Activated T-cell treated with anti-CD3 and anti-CD28 coated beads, Interleukin-2, amount 50 U/mL, for 48 hours (primary cell): ENCODE results near the gene FRMPD4.

Experiments used
- DNase-seq, 2 experiments: peaks; one replicate each; pipeline ENCODE4 v3.0.0-alpha.2; 2020

Gene FRMPD4

DNA sequence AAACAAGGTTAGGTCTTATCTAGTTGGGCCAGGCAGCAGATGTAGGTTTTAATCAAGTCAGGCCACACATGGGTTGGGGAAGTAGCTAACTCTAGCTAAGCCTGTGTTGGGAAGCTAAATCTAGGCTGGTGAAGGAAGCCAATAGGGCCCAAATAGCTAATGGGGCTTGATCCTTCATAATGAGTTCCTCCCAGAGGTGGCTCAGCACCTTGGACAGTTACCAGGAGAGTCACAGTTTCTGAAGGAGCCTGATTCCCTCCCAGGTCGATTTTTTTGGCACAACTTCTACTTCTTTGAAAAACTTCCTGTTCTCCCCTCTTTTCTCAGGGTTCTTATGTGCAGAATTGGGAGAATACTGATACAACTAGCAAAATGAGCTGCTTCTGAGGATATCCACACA is 410.5 kb downstream of the FRMPD4 start:
- no peak for DNase-seq

DNA sequence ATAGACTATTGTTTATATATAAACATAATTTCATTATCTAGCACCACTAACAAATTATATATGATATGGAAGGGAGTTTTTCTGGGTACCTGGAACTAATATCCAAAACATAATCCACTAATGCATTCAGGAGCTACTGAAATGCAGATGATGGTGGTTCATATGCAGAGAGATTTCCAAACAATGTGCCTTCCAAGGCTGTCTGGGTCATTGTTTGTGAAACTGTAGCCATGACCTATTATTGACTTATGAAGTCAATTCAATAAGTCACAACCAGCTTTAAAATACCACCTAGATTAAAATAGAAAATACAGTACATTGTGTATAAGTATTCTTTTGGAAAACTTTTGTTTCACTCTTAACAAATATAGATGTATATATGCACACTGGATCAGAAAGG is 415.9 kb downstream of the FRMPD4 start:
- DNase-seq: no peak

DNA sequence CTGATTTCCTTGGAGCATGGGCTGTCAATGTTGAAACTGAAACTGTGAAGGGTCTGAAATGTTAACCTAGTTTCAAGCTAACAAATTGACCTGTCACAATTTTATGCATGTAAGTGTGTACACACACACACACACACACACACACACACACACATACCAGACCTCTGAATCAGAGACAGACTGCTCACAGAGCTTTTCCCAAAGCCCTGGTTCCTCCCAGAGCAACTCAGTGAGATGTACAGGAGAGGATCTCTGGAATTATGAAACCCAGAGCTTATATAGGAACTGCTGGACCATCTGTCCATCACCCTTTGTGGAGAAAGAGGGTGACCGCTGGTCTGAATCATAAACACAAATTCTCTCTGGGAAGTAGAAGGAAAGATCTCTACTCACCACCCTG is 424.8 kb downstream of the FRMPD4 start:
- DNase-seq: no peak

DNA sequence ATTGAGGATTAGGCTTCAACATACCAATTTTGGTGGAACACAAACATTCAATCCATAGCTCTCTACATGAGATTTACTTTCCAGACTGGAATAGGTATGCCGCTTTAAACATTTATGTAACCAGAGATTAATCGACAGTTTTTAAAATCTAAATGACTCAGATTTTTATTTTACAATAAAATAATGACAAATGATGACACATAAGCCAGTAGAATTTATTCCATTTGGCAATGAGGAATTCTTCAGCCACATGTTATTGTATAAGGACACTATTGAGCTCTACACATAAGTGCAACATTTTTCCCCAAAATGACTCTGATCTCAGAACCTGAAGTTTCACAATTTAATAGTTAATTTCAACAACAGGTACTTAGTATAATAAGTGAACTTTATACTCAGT is 425.9 kb downstream of the FRMPD4 start:
- DNase-seq: no peak

DNA sequence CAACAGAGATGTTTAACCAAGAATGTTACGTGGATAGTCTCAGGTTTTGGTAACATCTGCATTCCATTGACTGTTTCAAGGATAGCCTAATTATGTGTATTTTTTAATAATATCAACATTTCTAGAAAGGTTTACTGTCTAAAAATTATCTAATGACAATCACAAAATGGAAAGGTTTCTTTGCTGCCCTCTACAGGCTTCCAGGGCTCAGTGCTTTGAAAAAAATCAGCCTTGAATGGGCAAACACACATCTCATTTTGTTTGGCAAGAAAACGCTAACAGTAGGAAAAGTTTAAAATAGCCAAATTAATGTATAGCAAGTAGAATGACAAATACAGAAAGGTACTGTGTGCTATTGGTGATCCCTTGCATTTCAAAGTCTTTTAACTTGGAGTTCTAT is 429.6 kb downstream of the FRMPD4 start:
- no peak for DNase-seq

DNA sequence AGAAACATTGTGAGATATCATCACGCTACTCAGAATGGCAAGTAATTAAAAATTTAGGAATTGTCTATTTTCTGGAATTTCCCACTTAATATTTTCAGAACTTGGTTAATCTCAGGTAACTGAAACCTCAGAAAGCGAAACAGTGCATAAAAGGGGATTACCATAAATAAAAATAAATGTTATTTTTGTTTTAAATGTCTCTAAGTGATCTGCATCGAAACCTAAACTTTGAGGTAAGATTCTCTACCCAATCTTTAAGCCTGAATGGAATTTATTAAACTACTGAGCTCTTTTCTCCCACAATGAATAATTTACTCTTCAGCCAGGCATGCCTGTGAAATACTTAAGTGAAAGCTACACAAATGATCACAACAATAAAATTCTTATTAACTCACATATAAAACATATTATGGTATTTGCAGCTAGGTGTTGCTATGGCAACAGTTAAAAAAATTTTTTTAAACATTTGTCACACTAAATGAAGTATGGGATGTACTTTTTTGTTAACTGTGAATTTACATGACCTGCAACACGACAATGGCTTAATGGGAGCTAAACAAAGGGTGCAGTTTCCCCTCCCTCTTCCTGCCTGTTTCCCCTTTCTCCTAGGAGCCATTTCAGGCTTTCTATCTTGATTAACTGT is 432.7 kb downstream of the FRMPD4 start:
- no peak for DNase-seq

DNA sequence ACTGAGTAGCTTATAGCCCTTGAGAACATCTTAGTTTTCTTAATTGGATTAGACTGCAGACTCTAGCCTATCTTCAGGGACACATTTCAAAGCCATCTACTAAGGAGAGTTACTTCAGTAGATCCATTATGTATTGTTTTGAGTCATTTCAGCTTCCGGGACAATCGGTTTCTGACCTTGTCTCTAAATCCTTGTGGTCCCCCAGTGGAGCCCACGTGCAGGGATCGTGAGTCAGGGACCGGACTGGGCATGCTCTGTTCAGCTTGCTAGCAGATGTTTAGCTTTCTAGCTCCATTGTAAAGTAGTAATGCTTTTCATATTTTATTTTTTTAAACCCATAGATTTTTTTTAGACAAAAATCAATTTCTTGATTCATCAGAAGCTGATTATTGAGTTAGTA is 441.0 kb downstream of the FRMPD4 start:
- DNase-seq: no peak

DNA sequence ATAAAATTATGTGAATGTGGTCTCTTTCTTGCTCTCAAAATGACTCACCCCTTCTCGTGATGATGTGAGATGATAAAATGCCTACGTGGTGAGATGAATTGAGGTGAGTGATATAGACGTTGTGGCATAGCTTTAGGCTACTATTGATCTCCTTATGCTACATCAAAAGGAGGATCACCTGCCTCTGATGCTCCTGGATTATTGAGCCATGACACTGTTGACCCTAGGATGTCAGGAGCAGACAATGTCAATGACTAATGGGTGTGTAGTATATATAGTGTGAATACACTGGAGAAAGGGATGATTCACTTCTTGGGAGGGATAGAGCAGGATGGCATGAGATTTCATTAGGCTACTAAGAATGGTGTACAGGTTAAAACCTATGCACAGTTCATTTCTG is 442.3 kb downstream of the FRMPD4 start:
- no peak for DNase-seq

DNA sequence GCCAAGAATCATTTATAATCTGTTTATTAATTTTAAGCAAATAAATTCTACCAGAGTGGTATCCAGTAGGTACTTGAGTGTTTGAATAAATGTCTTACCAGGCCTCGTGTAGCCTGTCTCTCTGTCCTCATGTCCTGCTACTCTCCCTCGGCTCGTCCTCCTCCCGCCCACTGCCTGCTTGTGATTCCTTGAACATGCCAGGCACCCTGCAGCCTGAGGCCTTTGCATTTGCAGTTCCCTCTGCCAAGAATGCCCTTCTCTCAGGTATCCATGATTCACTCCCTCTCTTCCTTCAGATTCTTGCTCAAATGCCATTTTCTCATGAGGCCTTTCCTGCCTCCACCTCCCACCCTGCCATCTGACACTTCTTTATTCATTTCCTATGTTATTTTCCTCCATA is 443.3 kb downstream of the FRMPD4 start:
- no peak for DNase-seq

DNA sequence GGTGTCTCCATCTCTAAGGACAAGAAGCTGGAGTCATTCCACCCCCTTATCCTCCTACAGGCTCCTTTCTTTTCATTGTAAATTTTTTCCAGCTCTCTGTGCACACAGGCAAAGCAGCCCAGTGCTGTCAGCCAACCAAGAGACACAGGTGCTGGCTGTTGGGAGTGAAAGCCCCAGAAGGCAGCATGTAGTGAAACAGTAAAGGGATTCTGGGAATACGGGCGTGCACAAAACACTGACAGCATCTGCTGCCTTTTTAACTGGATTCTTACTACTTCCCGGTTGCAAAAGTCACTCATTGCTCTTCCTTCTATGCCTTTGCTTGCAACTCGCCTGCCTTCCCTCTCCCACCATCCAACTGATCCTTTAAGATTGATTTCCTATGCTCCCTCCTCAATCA is 444.4 kb downstream of the FRMPD4 start:
- DNase-seq: no peak

DNA sequence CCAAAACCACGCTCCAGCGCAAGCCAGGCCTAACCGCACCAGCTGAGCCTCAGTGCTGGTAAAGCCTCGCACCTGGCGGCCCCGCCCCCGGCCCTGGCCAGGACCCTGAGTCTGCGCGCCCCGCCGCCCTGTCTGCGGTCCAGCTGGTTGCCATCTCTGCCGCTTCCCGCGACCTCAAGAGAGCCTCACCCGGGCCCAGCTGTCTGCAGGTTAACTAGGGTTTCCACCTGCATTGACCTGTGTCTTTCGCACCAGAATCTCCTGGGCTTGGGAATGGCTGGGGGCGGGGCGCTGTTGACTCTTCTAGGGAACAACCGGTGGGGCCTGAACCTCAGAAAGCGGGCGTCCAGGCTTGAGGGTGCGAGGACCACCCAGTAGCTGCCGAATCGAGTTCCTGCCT is 445.3 kb downstream of the FRMPD4 start:
- DNase-seq: no peak

DNA sequence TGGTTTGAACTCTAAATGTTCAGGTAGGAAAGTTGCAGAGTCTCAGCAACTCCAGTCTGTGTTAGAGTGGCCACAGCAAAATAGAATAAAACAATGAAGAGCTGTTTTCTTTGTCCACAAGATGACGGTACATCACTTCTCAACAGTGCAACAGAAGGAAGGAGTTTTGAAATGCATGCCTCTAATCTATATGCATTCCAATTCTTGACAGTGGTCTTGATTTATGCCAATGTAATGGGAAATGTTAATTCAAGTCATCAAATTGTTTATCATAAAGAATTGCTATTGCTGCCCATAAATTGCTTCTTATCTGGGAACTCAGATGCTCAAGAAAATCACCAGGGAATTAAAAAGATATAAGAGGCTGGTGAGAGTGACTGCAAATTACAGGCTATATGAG is 457.4 kb downstream of the FRMPD4 start:
- no peak for DNase-seq

DNA sequence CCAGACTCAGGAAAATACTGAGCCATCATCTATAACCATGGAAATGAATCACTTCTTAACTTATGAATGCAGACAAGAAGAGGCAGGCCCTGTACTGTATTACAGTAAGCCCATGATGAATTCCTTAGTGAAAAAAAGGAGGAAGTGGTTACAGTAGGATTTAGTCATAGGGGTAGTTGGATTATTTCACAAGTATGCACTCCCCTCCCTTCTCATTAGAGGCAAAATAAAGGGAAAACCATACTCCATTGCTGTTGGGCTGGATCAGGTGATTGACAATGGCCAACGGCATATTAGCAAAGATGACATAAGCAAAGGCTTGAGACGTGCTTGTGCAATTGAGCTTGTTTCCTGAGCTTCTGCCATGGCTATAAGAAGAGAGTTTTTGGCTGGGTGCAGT is 471.8 kb downstream of the FRMPD4 start:
- DNase-seq: no peak

DNA sequence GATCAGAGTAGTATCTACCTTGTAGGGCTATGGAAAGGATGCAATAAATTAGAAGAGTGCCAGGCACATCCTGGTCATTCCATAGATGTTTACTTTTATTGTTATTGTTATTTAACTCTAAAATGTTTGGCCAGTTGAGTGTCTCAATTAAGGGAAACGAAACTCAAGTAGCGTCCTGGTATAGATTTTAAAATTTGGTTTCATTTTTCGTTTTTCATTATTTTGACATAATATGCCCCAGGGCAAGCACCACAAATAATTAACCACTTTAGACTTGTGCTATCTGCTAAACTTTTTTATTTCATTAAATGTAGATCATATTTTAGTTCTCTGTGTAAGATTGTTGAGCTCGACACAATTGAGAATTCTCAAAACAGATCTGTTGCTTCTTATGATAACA is 473.2 kb downstream of the FRMPD4 start:
- DNase-seq: no peak

DNA sequence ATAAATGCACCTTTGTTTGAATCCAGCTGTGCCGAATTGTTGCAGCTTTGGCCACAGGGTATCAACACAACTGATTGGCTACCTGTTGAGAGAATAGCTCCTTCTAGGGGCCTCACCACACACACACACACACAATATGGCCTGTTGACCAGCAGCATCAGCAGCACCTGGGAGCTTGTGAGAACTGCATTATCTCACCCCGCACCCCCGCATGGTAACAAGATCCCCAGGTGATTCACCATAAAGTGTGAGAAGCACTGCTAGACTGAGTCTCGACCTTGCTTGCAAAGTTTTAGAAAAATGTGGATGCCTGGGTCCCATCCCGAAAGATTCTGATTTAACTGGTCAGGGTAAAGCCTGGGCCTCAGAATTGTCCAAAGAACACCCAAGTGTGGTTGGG is 476.0 kb downstream of the FRMPD4 start:
- no peak for DNase-seq

DNA sequence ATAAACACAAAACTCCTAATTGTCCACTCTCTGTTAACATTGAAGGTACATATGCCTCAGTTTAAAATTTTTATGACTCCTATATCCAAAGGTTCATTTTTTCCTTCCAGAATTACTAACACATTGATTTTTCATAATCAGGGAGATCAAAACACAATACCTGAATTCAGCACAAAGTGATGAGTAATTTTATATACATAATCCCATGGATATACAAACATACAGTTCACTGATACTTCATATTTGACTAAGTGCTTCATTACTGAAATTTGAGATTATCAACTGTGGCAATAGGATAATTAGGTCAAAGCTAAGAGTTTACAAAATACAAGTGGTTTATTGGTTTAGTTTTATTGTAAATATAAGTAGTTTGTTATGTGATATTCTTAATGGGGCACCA is 476.8 kb downstream of the FRMPD4 start:
- DNase-seq: no peak

DNA sequence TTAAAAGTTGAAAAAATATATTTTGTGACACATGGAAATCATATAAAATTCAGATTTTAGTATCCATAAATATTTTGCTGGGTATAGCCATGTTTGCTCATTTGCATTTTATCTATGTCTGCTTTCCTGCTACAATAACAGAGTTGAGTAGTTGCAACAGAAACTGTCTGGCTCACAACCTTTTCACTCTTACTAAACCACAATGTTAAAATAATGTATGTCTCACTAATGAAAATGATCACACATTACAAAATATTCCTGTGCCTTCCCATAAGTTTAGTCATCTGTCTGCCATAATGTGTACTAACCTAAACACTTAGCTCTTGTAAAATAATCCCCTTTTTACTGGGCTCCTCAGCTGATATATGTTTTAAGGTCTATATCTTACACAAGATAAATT is 479.0 kb downstream of the FRMPD4 start:
- no peak for DNase-seq

DNA sequence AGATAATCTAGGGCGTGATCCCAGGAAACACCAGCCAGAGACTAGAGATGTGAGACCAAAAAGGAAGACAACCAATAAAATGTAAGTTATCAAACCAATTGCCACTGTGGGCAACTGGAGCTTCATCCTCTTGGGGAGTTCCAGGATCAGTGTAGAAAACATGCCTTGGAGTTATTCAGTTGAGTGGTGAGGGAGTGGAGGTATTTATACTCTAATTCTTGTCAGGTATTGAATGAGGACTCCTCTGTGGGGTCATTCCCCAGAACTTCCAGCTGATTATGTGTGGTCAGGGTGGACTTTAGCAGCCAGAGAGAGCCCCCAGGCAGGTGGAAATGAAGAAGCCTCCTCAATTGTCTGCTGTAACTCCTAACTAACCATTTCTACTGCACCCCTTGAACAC is 509.0 kb downstream of the FRMPD4 start:
- DNase-seq: no peak

DNA sequence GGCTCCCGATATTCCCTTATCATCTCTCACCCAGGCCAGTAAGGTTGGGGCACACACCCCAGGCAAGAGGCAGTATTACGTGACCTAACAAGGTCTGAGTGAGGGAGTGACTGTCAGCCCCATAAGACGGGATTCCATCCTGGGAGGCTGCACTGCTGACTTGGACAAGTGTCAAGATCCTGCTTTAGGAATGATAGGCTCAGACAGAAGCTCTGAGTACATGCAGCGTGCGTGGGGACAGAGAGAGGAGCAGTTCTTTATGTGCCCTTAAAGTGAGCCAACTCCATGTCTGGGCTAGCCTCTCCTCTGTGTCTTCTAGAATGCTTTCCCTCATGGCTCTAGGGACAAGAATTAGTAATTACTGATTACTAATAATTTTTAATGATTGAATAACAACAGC is 510.7 kb downstream of the FRMPD4 start:
- no peak for DNase-seq

DNA sequence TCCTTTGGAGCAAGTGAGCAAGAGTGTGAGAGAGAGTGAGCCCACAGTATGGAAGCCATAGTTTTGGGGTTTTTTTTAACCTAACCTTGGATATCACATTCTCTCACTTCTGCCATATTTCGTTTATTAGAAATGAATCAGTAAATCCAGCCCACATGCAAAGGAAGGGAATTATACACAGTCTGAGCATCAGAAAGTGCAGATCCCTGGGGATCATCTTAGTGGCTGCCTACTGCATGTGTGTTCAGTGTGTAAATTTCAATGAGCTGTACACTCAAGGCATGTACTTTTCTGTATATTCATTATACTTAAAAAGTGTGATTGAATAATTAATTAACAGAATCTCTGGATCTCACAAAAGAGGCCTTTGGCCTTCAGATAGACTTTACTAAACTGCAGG is 519.2 kb downstream of the FRMPD4 start:
- no peak for DNase-seq

DNA sequence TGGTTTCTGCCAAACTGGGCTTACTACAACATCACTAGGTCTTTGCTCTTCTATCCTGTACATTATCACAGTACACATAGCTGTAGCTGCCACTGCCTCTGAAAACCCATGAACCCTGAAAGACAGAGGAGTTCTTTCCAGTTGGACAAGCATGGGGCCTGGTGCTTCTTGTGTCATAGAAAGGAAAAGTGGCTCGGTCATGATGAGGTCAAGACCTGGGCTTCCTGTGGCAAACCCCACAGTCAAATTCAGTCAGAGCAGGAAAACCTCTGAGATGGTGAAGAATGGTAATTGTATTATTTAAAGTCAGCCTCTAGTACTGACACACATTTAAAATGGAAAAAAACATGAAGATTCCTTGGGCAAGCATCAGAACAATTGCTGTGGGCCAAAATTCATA is 519.6 kb downstream of the FRMPD4 start:
- DNase-seq: no peak

DNA sequence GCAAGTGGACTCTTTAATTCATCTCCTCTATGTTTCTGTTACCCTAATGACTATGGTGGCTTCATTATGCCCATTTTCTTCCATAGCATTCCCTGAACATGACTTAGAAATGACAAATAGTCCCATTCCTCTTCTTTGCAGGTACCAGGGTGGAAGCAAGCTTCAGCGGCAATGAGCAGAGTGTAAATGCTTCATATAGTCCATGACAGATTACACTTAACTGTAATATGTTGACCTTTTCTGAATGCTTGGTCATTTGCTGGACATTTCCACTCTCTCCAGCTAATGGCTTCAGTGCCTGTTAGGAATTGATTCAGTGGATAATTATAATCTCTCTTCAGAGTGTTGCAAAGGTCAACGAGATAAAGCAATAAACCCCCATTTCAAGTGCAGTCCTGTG is 523.2 kb downstream of the FRMPD4 start:
- no peak for DNase-seq

DNA sequence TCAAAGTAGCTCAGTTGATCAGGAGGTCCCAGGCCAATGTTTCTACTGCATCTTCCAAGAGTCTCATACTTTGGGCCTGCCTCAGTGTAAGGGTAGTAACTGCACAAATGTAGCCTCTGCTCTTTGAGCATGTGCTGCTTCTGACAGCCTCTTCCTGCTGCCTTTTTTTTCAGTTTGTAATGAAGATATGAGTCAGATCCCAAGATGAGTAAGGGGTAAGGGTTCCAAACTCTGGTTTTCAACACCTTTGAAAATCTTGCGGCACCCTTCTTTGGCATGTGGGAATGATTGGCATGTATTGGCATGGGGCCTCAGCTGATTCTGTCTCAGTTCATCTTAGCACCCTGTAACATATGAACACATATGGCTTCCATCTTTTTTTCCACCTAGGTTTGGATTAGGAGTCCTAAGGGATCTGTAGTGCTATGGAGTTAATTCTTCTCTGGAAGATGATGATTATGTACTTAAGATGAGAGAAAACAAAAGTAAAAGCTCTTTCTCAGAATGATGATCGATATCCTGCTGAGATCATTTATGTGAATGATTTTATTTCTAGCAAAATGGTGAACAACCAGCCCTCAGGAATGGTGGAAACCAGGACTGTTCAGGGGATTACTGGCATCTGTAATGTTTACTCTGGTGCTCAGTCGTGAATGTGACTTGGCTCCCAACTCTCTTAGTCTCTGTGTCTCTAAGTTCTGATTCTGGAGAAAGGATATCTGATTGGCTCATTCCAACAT is 534.3 kb downstream of the FRMPD4 start:
- DNase-seq: peak in 1 of 2 experiments; percentile 18

DNA sequence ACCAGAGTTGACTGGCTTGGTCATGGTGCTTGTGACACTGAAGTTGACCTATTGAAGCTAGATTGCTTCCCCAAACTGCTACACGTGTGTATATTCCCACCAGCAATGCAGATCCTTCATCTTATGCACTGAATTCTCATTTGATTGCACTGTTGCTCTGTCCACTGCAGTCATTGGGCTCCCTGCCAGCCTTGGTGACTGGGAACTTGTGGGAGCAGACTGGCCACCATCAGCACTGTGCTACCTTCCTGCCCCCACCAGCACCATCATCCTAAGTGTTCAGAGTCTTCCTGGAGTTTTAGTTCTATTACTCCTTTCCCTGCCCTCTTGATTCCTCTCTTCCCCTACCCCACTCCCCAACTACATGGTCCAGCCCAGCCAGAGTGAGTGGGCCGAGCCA is 535.2 kb downstream of the FRMPD4 start:
- DNase-seq: no peak

DNA sequence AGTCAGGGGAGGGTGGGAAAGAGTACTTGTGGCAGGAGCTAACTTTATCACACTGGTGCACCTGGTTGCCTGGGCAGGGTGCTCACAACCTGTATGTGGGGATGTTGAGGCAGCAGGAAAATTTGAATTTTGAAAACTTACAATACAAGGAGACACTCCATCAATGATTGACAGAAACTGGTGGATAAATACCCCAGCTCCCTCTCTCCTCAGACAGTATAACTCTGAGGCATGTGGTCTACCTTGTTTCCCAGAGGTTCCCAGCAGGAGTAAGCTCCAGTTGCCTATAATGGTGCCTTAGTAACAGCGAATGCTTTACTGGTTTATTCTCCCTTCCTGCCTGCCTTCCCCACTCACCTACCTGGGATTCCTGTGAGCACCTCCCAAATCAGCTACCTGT is 541.2 kb downstream of the FRMPD4 start:
- no peak for DNase-seq
